HG03521 (cell line): ENCODE data around the gene DYNLRB2.

Experiments used
- ATAC-seq: cut with Tn5 transposase; IDR thresholded peaks from one replicate; pipeline ENCODE4 v1.9.1; 2021; ENCODE audit warnings: mild to moderate bottlenecking, moderate library complexity; ENCODE audit not compliant: unreplicated experiment

The DYNLRB2 gene

GRCh38 chr16:80547145-80547544 lies 6.4 kb downstream of the DYNLRB2 start:
- ATAC-seq, result no peak

- ATAC-seq, result no peak
Observed at GRCh38 chr16:80552277-80552676, 11.5 kb downstream of the DYNLRB2 start.

GRCh38 chr16:80554033-80554432 lies 13.2 kb downstream of the DYNLRB2 start:
- ATAC-seq, result no peak

GRCh38 chr16:80556481-80556880 lies 15.7 kb downstream of the DYNLRB2 start:
- no peak for ATAC-seq

- no peak for ATAC-seq
Observed at GRCh38 chr16:80557037-80557436, 16.2 kb downstream of the DYNLRB2 start.

- ATAC-seq, result no peak
Observed at GRCh38 chr16:80559369-80559768, 18.6 kb downstream of the DYNLRB2 start.

GRCh38 chr16:80563066-80563465 lies 22.3 kb downstream of the DYNLRB2 start:
- ATAC-seq, result no peak

- no peak for ATAC-seq
Observed at GRCh38 chr16:80564394-80564793, 23.6 kb downstream of the DYNLRB2 start.

- ATAC-seq, result peak; percentile 77
Observed at GRCh38 chr16:80569440-80570105, 28.8 kb downstream of the DYNLRB2 start.

- ATAC-seq, result no peak
Observed at GRCh38 chr16:80570106-80570478, 29.3 kb downstream of the DYNLRB2 start.

GRCh38 chr16:80573700-80574120 lies 32.9 kb downstream of the DYNLRB2 start:
- no peak for ATAC-seq

- ATAC-seq, result no peak
Observed at GRCh38 chr16:80576343-80576912, 35.6 kb downstream of the DYNLRB2 start.

- ATAC-seq, result no peak
Observed at GRCh38 chr16:80577485-80578280, 36.9 kb downstream of the DYNLRB2 start.

- peak; percentile 84 for ATAC-seq
Observed at GRCh38 chr16:80580109-80580832, 39.5 kb downstream of the DYNLRB2 start.

GRCh38 chr16:80583466-80583865 lies 42.7 kb downstream of the DYNLRB2 start:
- ATAC-seq, result no peak

GRCh38 chr16:80585764-80586163 lies 45.0 kb downstream of the DYNLRB2 start:
- no peak for ATAC-seq

GRCh38 chr16:80586476-80586875 lies 45.7 kb downstream of the DYNLRB2 start:
- no peak for ATAC-seq

- no peak for ATAC-seq
Observed at GRCh38 chr16:80587071-80587470, 46.3 kb downstream of the DYNLRB2 start.

GRCh38 chr16:80591071-80591915 lies 50.5 kb downstream of the DYNLRB2 start:
- no peak for ATAC-seq

- ATAC-seq, result no peak
Observed at GRCh38 chr16:80592273-80592672, 51.5 kb downstream of the DYNLRB2 start.
